ENCODE data around the gene LIPC.
"Not testable (repeated sequence)": the region's sequence is repeated elsewhere in the genome, so short reads cannot be mapped to it uniquely, and the experiment has no call there.

GRCh38 chr15:58603927-58604326 lies 172.1 kb downstream of the LIPC start:
- TF ChIP-seq CTCF (IDR thresholded peaks at IDR 0.05; ENCODE audit: extremely low read depth in 1 of 2, insufficient read depth in 1 of 2, low read depth in 1 of 2, low read length in 2 of 2); FOS (IDR thresholded peaks at IDR 0.05; ENCODE audit: borderline replicate concordance, insufficient read depth, low read length); POLR2AphosphoS5 (IDR thresholded peaks at IDR 0.05; ENCODE audit: insufficient read depth, low read depth, low read length); MYC (IDR thresholded peaks at IDR 0.05; ENCODE audit: low read depth, low read length); POLR2A (IDR thresholded peaks at IDR 0.05; ENCODE audit: low read depth, low read length); MAX (IDR thresholded peaks at IDR 0.05; ENCODE audit: insufficient read depth, insufficient read length): not testable (repeated sequence)

All from endothelial cell of umbilical vein (primary cell).